SK-N-SH treated with all-trans-retinoic acid at 6 μM for 48 hours (cell line): Measurements from ENCODE around the gene PAPOLA.

Experiments used
- ATAC-seq: fragments of 200-7000 bp; cut with Tn5 transposase; 3 replicates; pipeline ENCODE4 v1.9.1; 2020; ENCODE audit warnings: mild to moderate bottlenecking, moderate library complexity
- ARNTL ChIP-seq: fragments of 450-650 bp; formaldehyde crosslinking; IDR thresholded peaks from 2 replicates; pipeline ENCODE4 v1.5.0; 2020; ENCODE audit warnings: low read depth, mild to moderate bottlenecking, moderate library complexity, borderline replicate concordance
- BACH2 ChIP-seq: fragments of 250-450 bp; sonication (Bioruptor Pico); IDR thresholded peaks from 2 replicates; pipeline ENCODE4 v1.9.0; 2021; ENCODE audit warnings: mild to moderate bottlenecking, borderline replicate concordance
- CSDC2 ChIP-seq: fragments of 250-450 bp; sonication (Bioruptor Pico); IDR thresholded peaks from 2 replicates; pipeline ENCODE4 v1.5.0; 2020; ENCODE audit warnings: mild to moderate bottlenecking, moderate library complexity
- ESRRG ChIP-seq: fragments of 250-450 bp; sonication (Bioruptor Pico); IDR thresholded peaks from 2 replicates; pipeline ENCODE4 v1.6.1; 2021; ENCODE audit warnings: mild to moderate bottlenecking
- GLIS3 ChIP-seq: fragments of 250-450 bp; sonication (Bioruptor Pico); IDR thresholded peaks from 2 replicates; pipeline ENCODE4 v1.5.0; 2020; ENCODE audit warnings: mild to moderate bottlenecking, moderate library complexity
- ISL1 ChIP-seq: fragments of 250-450 bp; sonication (Bioruptor Pico); IDR thresholded peaks from 2 replicates; pipeline ENCODE4 v2.1.2; 2022; ENCODE audit warnings: mild to moderate bottlenecking, moderate library complexity
- OSR1 ChIP-seq: fragments of 250-450 bp; sonication (Bioruptor Pico); IDR thresholded peaks from 2 replicates; pipeline ENCODE4 v1.8.0; 2022; ENCODE audit warnings: moderate library complexity, mild to moderate bottlenecking, inconsistent platforms
- PATZ1 ChIP-seq: fragments of 250-450 bp; sonication (Bioruptor Pico); IDR thresholded peaks from 2 replicates; pipeline ENCODE4 v1.8.0; 2020; ENCODE audit warnings: mild to moderate bottlenecking, moderate library complexity, borderline replicate concordance
- PPARA ChIP-seq: fragments of 250-450 bp; sonication (Bioruptor Pico); IDR thresholded peaks from 2 replicates; pipeline ENCODE4 v1.5.0; 2020; ENCODE audit warnings: mild to moderate bottlenecking, borderline replicate concordance
- RARB ChIP-seq: fragments of 250-450 bp; sonication (Bioruptor Pico); IDR thresholded peaks from 2 replicates; pipeline ENCODE4 v1.8.0; 2021; ENCODE audit warnings: mild to moderate bottlenecking, moderate library complexity
- SNAI2 ChIP-seq: fragments of 250-450 bp; sonication (Bioruptor Pico); IDR thresholded peaks from 2 replicates; pipeline ENCODE4 v1.5.0; 2020; ENCODE audit warnings: mild to moderate bottlenecking, moderate library complexity
- TCF4 ChIP-seq: fragments of 250-450 bp; sonication (Bioruptor Pico); IDR thresholded peaks from 2 replicates; pipeline ENCODE4 v1.8.0; 2021; ENCODE audit warnings: mild to moderate bottlenecking, moderate library complexity, borderline replicate concordance
- TOX ChIP-seq: fragments of 250-450 bp; sonication (Bioruptor Pico); IDR thresholded peaks from 2 replicates; pipeline ENCODE4 v1.8.0; 2021; ENCODE audit warnings: mild to moderate bottlenecking, moderate library complexity, borderline replicate concordance
- ZC3H10 ChIP-seq: fragments of 250-450 bp; sonication (Bioruptor Pico); IDR thresholded peaks from 2 replicates; pipeline ENCODE4 v1.5.1; 2021; ENCODE audit warnings: mild to moderate bottlenecking, moderate library complexity
- ZFP3 ChIP-seq: fragments of 250-450 bp; sonication (Bioruptor Pico); IDR thresholded peaks from 2 replicates; pipeline ENCODE4 v1.5.0; 2020; ENCODE audit warnings: mild to moderate bottlenecking, moderate library complexity
- ZFP30 ChIP-seq: fragments of 450-650 bp; formaldehyde crosslinking; IDR thresholded peaks from 2 replicates; pipeline ENCODE4 v1.5.0; 2022; ENCODE audit warnings: mild to moderate bottlenecking, moderate library complexity
- ZNF565 ChIP-seq: fragments of 450-650 bp; formaldehyde crosslinking; conservative IDR thresholded peaks from 2 replicates; pipeline ENCODE4 v1.5.0; 2020; ENCODE audit warnings: low read depth, mild to moderate bottlenecking, moderate library complexity
- ZNF70 ChIP-seq: fragments of 450-650 bp; formaldehyde crosslinking; IDR thresholded peaks from 2 replicates; pipeline ENCODE4 v1.5.0; 2020; ENCODE audit warnings: mild to moderate bottlenecking, moderate library complexity
- ZNF8 ChIP-seq: fragments of 450-650 bp; formaldehyde crosslinking; IDR thresholded peaks from 2 replicates; pipeline ENCODE4 v1.5.0; 2020; ENCODE audit warnings: mild to moderate bottlenecking, moderate library complexity
- TF ChIP-seq, protein P1 (sequence below): fragments of 250-450 bp; sonication (Bioruptor Pico); IDR thresholded peaks from 2 replicates; pipeline ENCODE4 v1.5.1; 2021; ENCODE audit warnings: mild to moderate bottlenecking, moderate library complexity
- TF ChIP-seq, protein P2 (sequence below): fragments of 250-450 bp; sonication (Bioruptor Pico); IDR thresholded peaks from 2 replicates; pipeline ENCODE4 v1.8.0; 2021; ENCODE audit warnings: low read depth, mild to moderate bottlenecking, moderate library complexity, borderline replicate concordance
- TF ChIP-seq, protein P3 (sequence below): fragments of 250-450 bp; sonication (Bioruptor Pico); IDR thresholded peaks from 2 replicates; pipeline ENCODE4 v1.5.1; 2020; ENCODE audit warnings: low read depth, mild to moderate bottlenecking, moderate library complexity

The PAPOLA gene

DNA sequence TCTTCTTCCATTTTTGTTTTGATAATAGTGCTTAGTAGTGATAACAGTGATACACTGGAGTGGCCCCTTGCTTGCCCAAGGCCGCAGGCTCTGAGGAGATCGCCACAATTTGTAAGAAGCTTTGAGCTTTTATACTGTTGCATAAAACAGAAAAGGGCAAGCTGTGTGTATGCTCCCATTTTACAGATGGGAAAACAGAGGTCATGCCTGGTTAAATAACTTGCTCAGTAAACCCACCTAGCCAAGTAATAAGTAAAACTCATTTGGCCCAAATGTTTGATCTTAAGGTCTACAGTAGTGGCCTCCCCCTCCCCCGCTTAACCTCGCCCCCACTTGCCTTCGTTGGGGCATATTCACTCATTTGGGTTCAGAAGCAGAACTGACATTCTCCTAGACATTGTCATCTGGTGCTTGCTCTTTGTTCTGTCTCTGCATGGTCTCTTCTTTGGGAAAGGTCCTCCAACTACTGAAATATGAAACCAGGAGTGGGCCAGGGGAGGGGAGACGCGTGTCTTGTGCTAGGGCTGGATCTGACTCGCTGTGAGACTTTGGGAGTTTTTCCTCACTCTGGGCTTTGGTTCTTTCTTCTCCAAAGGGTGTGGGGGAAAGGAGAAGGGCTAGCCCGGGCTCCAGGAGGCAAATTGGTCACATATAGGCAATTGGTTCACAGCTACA is 88.1 kb downstream of the PAPOLA start:
- ATAC-seq: no peak
- TF ChIP-seq BACH2 (CRISPR knock-in tag) (no peak), ESRRG (CRISPR knock-in tag) (no peak), ZNF565 (CRISPR knock-in tag) (no peak), ARNTL (CRISPR knock-in tag) (no peak), ZNF8 (CRISPR knock-in tag) (no peak), ZNF70 (CRISPR knock-in tag) (no peak), GLIS3 (CRISPR knock-in tag) (no peak), OSR1 (CRISPR knock-in tag) (no peak), RARB (CRISPR knock-in tag) (no peak), ISL1 (CRISPR knock-in tag) (no peak), CSDC2 (no peak), ZFP3 (CRISPR knock-in tag) (no peak), ZFP30 (CRISPR knock-in tag) (no peak), SNAI2 (CRISPR knock-in tag) (no peak)
- TF ChIP-seq, protein P1, sequence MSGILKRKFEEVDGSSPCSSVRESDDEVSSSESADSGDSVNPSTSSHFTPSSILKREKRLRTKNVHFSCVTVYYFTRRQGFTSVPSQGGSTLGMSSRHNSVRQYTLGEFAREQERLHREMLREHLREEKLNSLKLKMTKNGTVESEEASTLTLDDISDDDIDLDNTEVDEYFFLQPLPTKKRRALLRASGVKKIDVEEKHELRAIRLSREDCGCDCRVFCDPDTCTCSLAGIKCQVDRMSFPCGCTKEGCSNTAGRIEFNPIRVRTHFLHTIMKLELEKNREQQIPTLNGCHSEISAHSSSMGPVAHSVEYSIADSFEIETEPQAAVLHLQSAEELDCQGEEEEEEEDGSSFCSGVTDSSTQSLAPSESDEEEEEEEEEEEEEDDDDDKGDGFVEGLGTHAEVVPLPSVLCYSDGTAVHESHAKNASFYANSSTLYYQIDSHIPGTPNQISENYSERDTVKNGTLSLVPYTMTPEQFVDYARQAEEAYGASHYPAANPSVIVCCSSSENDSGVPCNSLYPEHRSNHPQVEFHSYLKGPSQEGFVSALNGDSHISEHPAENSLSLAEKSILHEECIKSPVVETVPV: no peak
- TF ChIP-seq, protein P2, sequence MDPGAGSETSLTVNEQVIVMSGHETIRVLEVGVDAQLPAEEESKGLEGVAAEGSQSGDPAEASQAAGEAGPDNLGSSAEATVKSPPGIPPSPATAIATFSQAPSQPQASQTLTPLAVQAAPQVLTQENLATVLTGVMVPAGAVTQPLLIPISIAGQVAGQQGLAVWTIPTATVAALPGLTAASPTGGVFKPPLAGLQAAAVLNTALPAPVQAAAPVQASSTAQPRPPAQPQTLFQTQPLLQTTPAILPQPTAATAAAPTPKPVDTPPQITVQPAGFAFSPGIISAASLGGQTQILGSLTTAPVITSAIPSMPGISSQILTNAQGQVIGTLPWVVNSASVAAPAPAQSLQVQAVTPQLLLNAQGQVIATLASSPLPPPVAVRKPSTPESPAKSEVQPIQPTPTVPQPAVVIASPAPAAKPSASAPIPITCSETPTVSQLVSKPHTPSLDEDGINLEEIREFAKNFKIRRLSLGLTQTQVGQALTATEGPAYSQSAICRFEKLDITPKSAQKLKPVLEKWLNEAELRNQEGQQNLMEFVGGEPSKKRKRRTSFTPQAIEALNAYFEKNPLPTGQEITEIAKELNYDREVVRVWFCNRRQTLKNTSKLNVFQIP (CRISPR knock-in tag): no peak
- TF ChIP-seq, protein P3, sequence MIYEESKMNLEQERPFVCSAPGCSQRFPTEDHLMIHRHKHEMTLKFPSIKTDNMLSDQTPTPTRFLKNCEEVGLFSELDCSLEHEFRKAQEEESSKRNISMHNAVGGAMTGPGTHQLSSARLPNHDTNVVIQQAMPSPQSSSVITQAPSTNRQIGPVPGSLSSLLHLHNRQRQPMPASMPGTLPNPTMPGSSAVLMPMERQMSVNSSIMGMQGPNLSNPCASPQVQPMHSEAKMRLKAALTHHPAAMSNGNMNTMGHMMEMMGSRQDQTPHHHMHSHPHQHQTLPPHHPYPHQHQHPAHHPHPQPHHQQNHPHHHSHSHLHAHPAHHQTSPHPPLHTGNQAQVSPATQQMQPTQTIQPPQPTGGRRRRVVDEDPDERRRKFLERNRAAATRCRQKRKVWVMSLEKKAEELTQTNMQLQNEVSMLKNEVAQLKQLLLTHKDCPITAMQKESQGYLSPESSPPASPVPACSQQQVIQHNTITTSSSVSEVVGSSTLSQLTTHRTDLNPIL (CRISPR knock-in tag): no peak

GRCh38 chr14:96592591-96593386 is 90.6 kb downstream of the PAPOLA start:
- peak; percentile 95 for ATAC-seq
- TF ChIP-seq, protein P3 (CRISPR knock-in tag): no peak
- TF ChIP-seq ISL1 (CRISPR knock-in tag): no peak
- TF ChIP-seq PPARA (CRISPR knock-in tag): no peak
- TF ChIP-seq ZFP3 (CRISPR knock-in tag): no peak
- TF ChIP-seq TOX (CRISPR knock-in tag): no peak
- no peak for TF ChIP-seq RARB (CRISPR knock-in tag)
- no peak for TF ChIP-seq TCF4 (CRISPR knock-in tag)
- no peak for TF ChIP-seq ARNTL (CRISPR knock-in tag)
- TF ChIP-seq, protein P2 (CRISPR knock-in tag): no peak
- TF ChIP-seq ZC3H10 (CRISPR knock-in tag): no peak
- TF ChIP-seq PATZ1 (CRISPR knock-in tag): no peak
